Neural progenitor cell (in vitro differentiated cells): ENCODE results near the gene RPH3AL.

Experiments used
- CTCF ChIP-seq: fragments of 200-600 bp; sonication (generic); IDR thresholded peaks from 2 replicates; pipeline ENCODE4 v1.5.1; 2017; ENCODE audit warnings: antibody characterized with exemption, mild to moderate bottlenecking
- EZH2 ChIP-seq: fragments of 200-600 bp; sonication (generic); IDR thresholded peaks from 2 replicates; pipeline ENCODE4 v1.6.1; 2017; ENCODE audit warnings: antibody characterized with exemption, mild to moderate bottlenecking, moderate library complexity

- no peak for TF ChIP-seq CTCF
- TF ChIP-seq EZH2: no peak
Measured at GRCh38 chr17:162689-163088, 189.9 kb downstream of the RPH3AL start.
